ENCODE results near the gene GDI1. TPM values are rescaled to one million over a fixed set of nuclear protein-coding genes. Genes with fewer than 3 reads are reported as not detected.

Gene GDI1
- polyA plus RNA-seq, 1 donor (not counting 4 experiments of a cell fraction or from before 2014, with no cell fraction given) = 61.8 TPM

DNA sequence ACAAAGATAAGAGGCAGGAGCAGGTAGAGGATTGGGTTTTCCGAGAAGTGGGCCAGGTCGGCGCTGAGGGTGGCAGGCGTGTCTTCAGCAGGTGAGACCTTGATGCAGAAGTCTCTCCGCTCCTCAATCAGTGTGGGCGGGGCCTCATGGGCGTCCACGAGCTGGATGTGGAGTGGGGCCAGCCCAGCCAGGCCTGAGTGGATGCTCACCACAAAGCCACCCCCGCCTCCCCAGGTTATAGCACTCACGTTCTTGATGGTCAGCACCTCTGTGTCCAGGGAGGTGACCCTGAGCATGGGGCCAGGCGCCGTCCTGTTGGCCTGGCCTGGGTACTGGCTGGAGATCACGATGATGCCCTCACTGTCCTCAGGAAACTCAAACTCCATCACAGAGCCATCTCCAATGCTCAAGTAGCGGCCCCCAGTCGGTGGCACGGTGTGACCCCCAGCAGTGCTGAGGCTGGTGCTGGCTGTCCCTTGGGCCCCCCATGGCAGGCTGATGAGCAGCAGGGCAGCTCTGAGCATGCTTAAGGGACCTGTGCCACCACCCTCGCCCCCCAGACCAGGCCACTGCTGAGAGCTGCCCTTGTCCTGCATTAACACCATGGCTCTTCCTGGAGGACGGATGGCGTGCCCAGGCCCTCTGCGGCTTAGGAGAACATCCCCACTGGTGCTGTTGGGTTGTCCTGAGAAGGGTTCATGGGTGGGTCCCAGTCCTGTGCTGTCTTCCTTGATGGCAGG lies 51.6 kb downstream of the GDI1 start:
- no peak for TF ChIP-seq EZH2 (IDR thresholded peaks at IDR 0.05; ENCODE audit: low read length)
- TF ChIP-seq, protein P1, sequence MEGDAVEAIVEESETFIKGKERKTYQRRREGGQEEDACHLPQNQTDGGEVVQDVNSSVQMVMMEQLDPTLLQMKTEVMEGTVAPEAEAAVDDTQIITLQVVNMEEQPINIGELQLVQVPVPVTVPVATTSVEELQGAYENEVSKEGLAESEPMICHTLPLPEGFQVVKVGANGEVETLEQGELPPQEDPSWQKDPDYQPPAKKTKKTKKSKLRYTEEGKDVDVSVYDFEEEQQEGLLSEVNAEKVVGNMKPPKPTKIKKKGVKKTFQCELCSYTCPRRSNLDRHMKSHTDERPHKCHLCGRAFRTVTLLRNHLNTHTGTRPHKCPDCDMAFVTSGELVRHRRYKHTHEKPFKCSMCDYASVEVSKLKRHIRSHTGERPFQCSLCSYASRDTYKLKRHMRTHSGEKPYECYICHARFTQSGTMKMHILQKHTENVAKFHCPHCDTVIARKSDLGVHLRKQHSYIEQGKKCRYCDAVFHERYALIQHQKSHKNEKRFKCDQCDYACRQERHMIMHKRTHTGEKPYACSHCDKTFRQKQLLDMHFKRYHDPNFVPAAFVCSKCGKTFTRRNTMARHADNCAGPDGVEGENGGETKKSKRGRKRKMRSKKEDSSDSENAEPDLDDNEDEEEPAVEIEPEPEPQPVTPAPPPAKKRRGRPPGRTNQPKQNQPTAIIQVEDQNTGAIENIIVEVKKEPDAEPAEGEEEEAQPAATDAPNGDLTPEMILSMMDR (optimal IDR thresholded peaks at IDR 0.05 in 1 of 3, IDR thresholded peaks at IDR 0.05 in 1 of 3, conservative IDR thresholded peaks at IDR 0.05 in 1 of 3; ENCODE audit: extremely low read depth in 1 of 3, insufficient read depth in 2 of 3, low read length in 3 of 3) = no peak
- FAIRE-seq (no peak), DNase-seq (ENCODE audit: low read depth, low spot score) (no peak)
- Histone ChIP-seq H3K79me2 (ENCODE audit: control insufficient read depth, insufficient read depth, low read length) (peaks cover 11% of the 10 kb centered on the region), H3K9me1 (ENCODE audit: control insufficient read depth, extremely low read depth, insufficient read depth, low read length) (no peaks in the 10 kb centered on the region), H3K4me2 (ENCODE audit: control insufficient read depth, extremely low read depth, insufficient read depth, low read depth, low read length) (no peak overlapping the region), H3K4me1 (ENCODE audit: control insufficient read depth, extremely low read depth, insufficient read depth, low read length) (peaks cover 13% of the 10 kb centered on the region), H2AFZ (ENCODE audit: control insufficient read depth, low read length) (no peak overlapping the region), H3K27ac (ENCODE audit: control insufficient read depth, insufficient read depth, low read length) (no peak overlapping the region), H3K27me3 (ENCODE audit: control insufficient read depth, extremely low read depth, insufficient read depth, low read length) (no peaks in the 10 kb centered on the region), H4K20me1 (ENCODE audit: control insufficient read depth, extremely low read depth, insufficient read depth, low read length) (no peaks in the 10 kb centered on the region), H3K9me3 (ENCODE audit: control insufficient read depth, low read depth, low read length) (no peaks in the 10 kb centered on the region), H3K36me3 (ENCODE audit: control insufficient read depth in 2 of 2, extremely low read depth in 1 of 2, insufficient read depth in 2 of 2, low read length in 2 of 2) (peaks cover 5 to 8% of the 10 kb centered on the region in 2 experiments), H3K9ac (ENCODE audit: control insufficient read depth, extremely low read depth, insufficient read depth, low read length) (no peak overlapping the region), H3K4me3 (ENCODE audit: control insufficient read depth in 2 of 3, extremely low read depth in 1 of 3, insufficient read depth in 2 of 3, low read depth in 1 of 3, low read length in 3 of 3) (no peak overlapping the region)
- dilution Hi-C loops (cut with MboI; ENCODE audit: extremely low pct_ligation_motif_present, low sequenced_read_pairs) = no loop called here

DNA sequence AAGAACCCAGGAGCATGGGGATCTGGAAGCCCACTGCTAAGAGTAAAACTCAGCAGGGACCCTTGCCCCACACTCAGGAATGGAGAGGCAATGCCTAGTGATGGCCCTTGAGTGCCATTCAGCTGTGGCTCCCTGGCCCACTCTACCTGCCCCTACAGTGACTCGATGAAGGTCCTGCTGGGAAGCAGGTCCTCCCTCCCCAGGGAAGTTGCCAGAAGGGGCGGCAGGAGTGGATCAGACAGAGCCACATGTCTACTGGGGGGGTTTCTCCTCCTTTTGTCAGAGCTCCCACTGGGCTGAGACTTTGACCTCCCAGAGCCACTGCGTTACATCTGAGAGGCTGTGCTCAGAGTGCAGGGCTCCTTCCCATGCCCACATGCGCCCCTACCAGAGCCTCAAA lies 52.2 kb downstream of the GDI1 start:
- H3K9me1 ChIP-seq (ENCODE audit: control insufficient read depth, extremely low read depth, insufficient read depth, low read length) = no peaks in the 10 kb centered on the region
- H3K4me1 ChIP-seq (ENCODE audit: control insufficient read depth, extremely low read depth, insufficient read depth, low read length) = peaks cover 13% of the 10 kb centered on the region
- FAIRE-seq (no peak), DNase-seq (ENCODE audit: low read depth, low spot score) (no peak)
- no peaks in the 10 kb centered on the region for H3K9me3 ChIP-seq (ENCODE audit: control insufficient read depth, low read depth, low read length)
- H4K20me1 ChIP-seq (ENCODE audit: control insufficient read depth, extremely low read depth, insufficient read depth, low read length) = no peaks in the 10 kb centered on the region
- TF ChIP-seq, protein P1 (optimal IDR thresholded peaks at IDR 0.05 in 1 of 3, IDR thresholded peaks at IDR 0.05 in 1 of 3, conservative IDR thresholded peaks at IDR 0.05 in 1 of 3; ENCODE audit: extremely low read depth in 1 of 3, insufficient read depth in 2 of 3, low read length in 3 of 3) = no peak
- TF ChIP-seq EZH2 (IDR thresholded peaks at IDR 0.05; ENCODE audit: low read length) = no peak
- dilution Hi-C loops (cut with MboI; ENCODE audit: extremely low pct_ligation_motif_present, low sequenced_read_pairs) = no loop called here
- peak overlapping the region; percentile 61 for H3K9ac ChIP-seq (ENCODE audit: control insufficient read depth, extremely low read depth, insufficient read depth, low read length)
- H2AFZ ChIP-seq (ENCODE audit: control insufficient read depth, low read length) = no peak overlapping the region
- peak overlapping the region in 1 of 3 experiments; percentile 71 for H3K4me3 ChIP-seq (ENCODE audit: control insufficient read depth in 2 of 3, extremely low read depth in 1 of 3, insufficient read depth in 2 of 3, low read depth in 1 of 3, low read length in 3 of 3)
- H3K27ac ChIP-seq (ENCODE audit: control insufficient read depth, insufficient read depth, low read length) = no peak overlapping the region
- peak overlapping the region; percentile 65 for H3K4me2 ChIP-seq (ENCODE audit: control insufficient read depth, extremely low read depth, insufficient read depth, low read depth, low read length)
- H3K27me3 ChIP-seq (ENCODE audit: control insufficient read depth, extremely low read depth, insufficient read depth, low read length) = no peaks in the 10 kb centered on the region
- peaks cover 11% of the 10 kb centered on the region for H3K79me2 ChIP-seq (ENCODE audit: control insufficient read depth, insufficient read depth, low read length)
- H3K36me3 ChIP-seq (ENCODE audit: control insufficient read depth in 2 of 2, extremely low read depth in 1 of 2, insufficient read depth in 2 of 2, low read length in 2 of 2) = peaks cover 5 to 7% of the 10 kb centered on the region in 2 experiments
